Measurements from ENCODE around the gene PTPN14. TPM values are rescaled to one million over a fixed set of nuclear protein-coding genes. Genes with fewer than 3 reads are reported as not detected.

The PTPN14 gene
- total and polyA plus RNA-seq, 2 experiments from 2014 or later = 18.7 to 70.2 TPM

DNA sequence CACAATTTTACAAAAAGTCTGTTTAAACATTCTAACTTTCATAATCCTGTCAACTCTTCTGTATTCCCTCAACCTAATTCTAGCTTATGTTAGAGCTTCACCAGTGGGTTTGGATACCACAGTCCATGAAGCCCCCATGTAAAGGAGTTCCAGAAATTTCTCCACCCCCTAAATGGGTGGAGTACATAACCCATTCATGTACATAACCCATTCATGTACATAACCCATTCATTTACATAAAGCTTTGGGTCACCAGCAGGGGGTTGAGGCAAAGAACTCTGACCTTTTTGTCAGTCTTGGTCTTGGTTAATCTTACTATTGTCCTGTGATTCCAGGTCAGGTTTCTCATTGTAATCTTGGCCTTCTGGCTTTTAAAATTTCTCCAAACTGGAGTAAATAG, 208.9 kb downstream of the PTPN14 start:
- no peaks in the 10 kb centered on the region for H3K79me2 ChIP-seq (replicated peaks; ENCODE audit: insufficient read depth)
- H3K27ac ChIP-seq (ENCODE audit: low read depth) = no peak overlapping the region
- H3K4me1 ChIP-seq (ENCODE audit: insufficient read depth) = peaks cover 12% of the 10 kb centered on the region
- Mint-ChIP-seq H3K4me3 (no peak overlapping the region), H3K36me3 (ENCODE audit: low read depth) (peaks cover 37% of the 10 kb centered on the region), H3K27me3 (ENCODE audit: insufficient read depth, low read depth, poor library complexity) (peaks cover 2% of the 10 kb centered on the region), H3K4me1 (peaks cover 13% of the 10 kb centered on the region), H3K9me3 (peaks cover 11% of the 10 kb centered on the region; the same call in 2 of the 3 replicates), H3K27ac (no peak overlapping the region; the same call in 1 of the 2 replicates)
- 0 out of 2 replicates have a peak, but pooled peaks cover 10% of the 10 kb centered on the region for H3K9me2 ChIP-seq (ENCODE audit: insufficient read depth)
- H3K27me3 ChIP-seq (ENCODE audit: insufficient read depth) = no peaks in the 10 kb centered on the region
- no peak for DNase-seq (ENCODE audit: low spot score)
- no peaks in the 10 kb centered on the region; the same call in 1 of the 2 replicates for H3F3A ChIP-seq (replicated peaks; ENCODE audit: low read depth)
- no peak for ATAC-seq
- peaks cover 3% of the 10 kb centered on the region; the same call in 1 of the 2 replicates for H3K36me3 ChIP-seq (ENCODE audit: insufficient read depth)
- H4K20me1 ChIP-seq (replicated peaks; ENCODE audit: insufficient read depth) = no peaks in the 10 kb centered on the region
- no peak overlapping the region for H3K4me3 ChIP-seq
- no peak overlapping the region for H2AFZ ChIP-seq
- H3K4me2 ChIP-seq = no peak overlapping the region
- TF ChIP-seq ZNF462 (CRISPR knock-in tag; IDR thresholded peaks at IDR 0.05) = no peak
- TF ChIP-seq, protein P1, sequence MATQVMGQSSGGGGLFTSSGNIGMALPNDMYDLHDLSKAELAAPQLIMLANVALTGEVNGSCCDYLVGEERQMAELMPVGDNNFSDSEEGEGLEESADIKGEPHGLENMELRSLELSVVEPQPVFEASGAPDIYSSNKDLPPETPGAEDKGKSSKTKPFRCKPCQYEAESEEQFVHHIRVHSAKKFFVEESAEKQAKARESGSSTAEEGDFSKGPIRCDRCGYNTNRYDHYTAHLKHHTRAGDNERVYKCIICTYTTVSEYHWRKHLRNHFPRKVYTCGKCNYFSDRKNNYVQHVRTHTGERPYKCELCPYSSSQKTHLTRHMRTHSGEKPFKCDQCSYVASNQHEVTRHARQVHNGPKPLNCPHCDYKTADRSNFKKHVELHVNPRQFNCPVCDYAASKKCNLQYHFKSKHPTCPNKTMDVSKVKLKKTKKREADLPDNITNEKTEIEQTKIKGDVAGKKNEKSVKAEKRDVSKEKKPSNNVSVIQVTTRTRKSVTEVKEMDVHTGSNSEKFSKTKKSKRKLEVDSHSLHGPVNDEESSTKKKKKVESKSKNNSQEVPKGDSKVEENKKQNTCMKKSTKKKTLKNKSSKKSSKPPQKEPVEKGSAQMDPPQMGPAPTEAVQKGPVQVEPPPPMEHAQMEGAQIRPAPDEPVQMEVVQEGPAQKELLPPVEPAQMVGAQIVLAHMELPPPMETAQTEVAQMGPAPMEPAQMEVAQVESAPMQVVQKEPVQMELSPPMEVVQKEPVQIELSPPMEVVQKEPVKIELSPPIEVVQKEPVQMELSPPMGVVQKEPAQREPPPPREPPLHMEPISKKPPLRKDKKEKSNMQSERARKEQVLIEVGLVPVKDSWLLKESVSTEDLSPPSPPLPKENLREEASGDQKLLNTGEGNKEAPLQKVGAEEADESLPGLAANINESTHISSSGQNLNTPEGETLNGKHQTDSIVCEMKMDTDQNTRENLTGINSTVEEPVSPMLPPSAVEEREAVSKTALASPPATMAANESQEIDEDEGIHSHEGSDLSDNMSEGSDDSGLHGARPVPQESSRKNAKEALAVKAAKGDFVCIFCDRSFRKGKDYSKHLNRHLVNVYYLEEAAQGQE (IDR thresholded peaks at IDR 0.05; ENCODE audit: unreplicated experiment) = no peak
- TF ChIP-seq ZNF114 (CRISPR knock-in tag; IDR thresholded peaks at IDR 0.05) = no peak
- TF ChIP-seq, protein P2, sequence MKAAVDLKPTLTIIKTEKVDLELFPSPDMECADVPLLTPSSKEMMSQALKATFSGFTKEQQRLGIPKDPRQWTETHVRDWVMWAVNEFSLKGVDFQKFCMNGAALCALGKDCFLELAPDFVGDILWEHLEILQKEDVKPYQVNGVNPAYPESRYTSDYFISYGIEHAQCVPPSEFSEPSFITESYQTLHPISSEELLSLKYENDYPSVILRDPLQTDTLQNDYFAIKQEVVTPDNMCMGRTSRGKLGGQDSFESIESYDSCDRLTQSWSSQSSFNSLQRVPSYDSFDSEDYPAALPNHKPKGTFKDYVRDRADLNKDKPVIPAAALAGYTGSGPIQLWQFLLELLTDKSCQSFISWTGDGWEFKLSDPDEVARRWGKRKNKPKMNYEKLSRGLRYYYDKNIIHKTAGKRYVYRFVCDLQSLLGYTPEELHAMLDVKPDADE (IDR thresholded peaks at IDR 0.05) = no peak

Data from GM23338 (cell line).